ENCODE measurements around the gene DLL4. TPM values are rescaled to one million over a fixed set of nuclear protein-coding genes. Genes with fewer than 3 reads are reported as not detected.
A peak's percentile ranks its signal among the peaks of the same experiment; 100 is the strongest.

The DLL4 gene
- total RNA-seq, 2 experiments from 2014 or later = 0.15 to 0.19 TPM

- no peak overlapping the region for H3K4me2 ChIP-seq (ENCODE audit: low read length)
- TF ChIP-seq CTCF (conservative IDR thresholded peaks at IDR 0.05; ENCODE audit: low read length) (no peak), EZH2phosphoT487 (IDR thresholded peaks at IDR 0.05; ENCODE audit: borderline replicate concordance, low read depth, low read length) (no peak)
- POLR2A ChIA-PET = interaction anchor here (1.6 to 4.5 kb wide), 3 partner anchors 20 to 33 kb away, joined by 4 to 34 read pairs (median 5); no protein-coding TSS in a partner anchor
- intact Hi-C loops (cut with micrococcal nuclease; ENCODE audit: unreplicated experiment) = loop anchor here (5.0 kb wide), 5 partner anchors 124 to 324 kb away; partner anchors contain the start of genes C15orf62, CCDC32, RAD51 and RPUSD2
- DNase-seq (ENCODE audit: low spot score) = no peak
- peaks cover 4% of the 10 kb centered on the region for H3K36me3 ChIP-seq (ENCODE audit: insufficient read depth, low read length)
- H4K20me1 ChIP-seq (ENCODE audit: insufficient read depth, low read length) = 0 out of 2 replicates have a peak, but pooled peaks cover 4% of the 10 kb centered on the region
- H3K9me2 ChIP-seq (ENCODE audit: insufficient read depth, low read length) = no peaks in the 10 kb centered on the region
- CTCF ChIA-PET (ENCODE audit: unreplicated experiment) = interaction anchor here (0.8 to 1.9 kb wide), 7 partner anchors 12 to 122 kb away, joined by 3 to 63 read pairs (median 5); no protein-coding TSS in a partner anchor
- H3K4me3 ChIP-seq (ENCODE audit: low read depth, low read length, poor library complexity, severe bottlenecking) = no peak overlapping the region
- no peak overlapping the region for H3K27ac ChIP-seq (ENCODE audit: low read depth, low read length, poor library complexity, severe bottlenecking)
- BruUV-seq (replicated peaks) = no TSS peak
- H2AFZ ChIP-seq (ENCODE audit: low read length) = no peak overlapping the region; the same call in 1 of the 2 replicates
- peaks cover 33% of the 10 kb centered on the region for H3K4me1 ChIP-seq (ENCODE audit: insufficient read depth, low read length, poor library complexity, severe bottlenecking)
- H3K79me2 ChIP-seq (ENCODE audit: insufficient read depth, low read depth, low read length) = peaks cover 17% of the 10 kb centered on the region; the same call in 1 of the 2 replicates
- H3K9me3 ChIP-seq (ENCODE audit: low read length) = no peaks in the 10 kb centered on the region
Measured at GRCh38 chr15:40891138-40891537, 38.0 kb upstream of the DLL4 start.

- Histone ChIP-seq H3K36me3 (ENCODE audit: insufficient read depth, low read length) (peaks cover 11% of the 10 kb centered on the region), H3K4me3 (ENCODE audit: low read depth, low read length, poor library complexity, severe bottlenecking) (no peak overlapping the region), H3K9me2 (ENCODE audit: insufficient read depth, low read length) (no peaks in the 10 kb centered on the region), H3K27ac (ENCODE audit: low read depth, low read length, poor library complexity, severe bottlenecking) (no peak overlapping the region), H3K4me2 (ENCODE audit: low read length) (peak overlapping the region; percentile 28; the same call in 1 of the 2 replicates), H2AFZ (ENCODE audit: low read length) (peak overlapping the region; percentile 76; the same call in 1 of the 2 replicates), H3K9me3 (ENCODE audit: low read length) (no peaks in the 10 kb centered on the region), H3K79me2 (ENCODE audit: insufficient read depth, low read depth, low read length) (peaks cover 18% of the 10 kb centered on the region; the same call in 1 of the 2 replicates), H3K4me1 (ENCODE audit: insufficient read depth, low read length, poor library complexity, severe bottlenecking) (peaks cover 36% of the 10 kb centered on the region), H4K20me1 (ENCODE audit: insufficient read depth, low read length) (0 out of 2 replicates have a peak, but pooled peaks cover 4% of the 10 kb centered on the region)
- ChIA-PET POLR2A (interaction anchor here (0.7 to 4.5 kb wide), 7 partner anchors 10 to 109 kb away, joined by 3 to 34 read pairs (median 4); no protein-coding TSS in a partner anchor), CTCF (ENCODE audit: unreplicated experiment) (interaction anchor here (0.8 to 1.9 kb wide), 5 partner anchors 16 to 123 kb away, joined by 3 to 63 read pairs (median 3); no protein-coding TSS in a partner anchor)
- intact Hi-C loops (cut with micrococcal nuclease; ENCODE audit: unreplicated experiment) = loop anchor here (5.0 kb wide), 5 partner anchors 125 to 325 kb away; partner anchors contain the start of genes C15orf62, CCDC32, RAD51 and RPUSD2
- no TSS peak for BruUV-seq (replicated peaks)
- TF ChIP-seq CTCF (conservative IDR thresholded peaks at IDR 0.05; ENCODE audit: low read length) = peak; percentile 89
- no peak for TF ChIP-seq EZH2phosphoT487 (IDR thresholded peaks at IDR 0.05; ENCODE audit: borderline replicate concordance, low read depth, low read length)
- peak; percentile 76 for DNase-seq (ENCODE audit: low spot score)
Measured at GRCh38 chr15:40891810-40892446, 37.2 kb upstream of the DLL4 start.
